CD4-positive, alpha-beta memory T cell (primary cell): ENCODE measurements around the gene NFE2L2. TPM values are rescaled to one million over a fixed set of nuclear protein-coding genes. Genes with fewer than 3 reads are reported as not detected.

Experiments
- CTCF ChIA-PET: fragments of 350-600 bp; sonication (Branson Sonifier 250); formaldehyde crosslinking; loops from one replicate; lab custom pipeline; 2021; ENCODE audit warnings: inconsistent platforms; ENCODE audit not compliant: partially characterized antibody; lab: Charles Lee
- POLR2A ChIA-PET: fragments of 350-600 bp; sonication (Branson Sonifier 250); formaldehyde crosslinking; loops from one replicate; lab custom pipeline; 2021; ENCODE audit not compliant: partially characterized antibody; lab: Charles Lee
- DNase-seq, 5 donors: peaks; one replicate each; pipeline versions ENCODE4 v3.0.0 to v3.0.0-alpha.2; 2020 to 2022; ENCODE audit warnings: mixed read lengths in 1 of 5
- H3K27ac ChIP-seq: one replicate; pipeline ENCODE4 v1.7.0; 2013; ENCODE audit warnings: low read depth, low read length
- H3K27me3 ChIP-seq: 2 replicates; pipeline ENCODE4 v1.7.0; 2013; ENCODE audit warnings: mild to moderate bottlenecking, low read length, moderate library complexity; ENCODE audit not compliant: insufficient read depth
- H3K36me3 ChIP-seq: 2 replicates; pipeline ENCODE4 v1.7.0; 2013; ENCODE audit warnings: mild to moderate bottlenecking, low read length, moderate library complexity; ENCODE audit not compliant: insufficient read depth
- H3K4me1 ChIP-seq: 2 replicates; pipeline ENCODE4 v1.7.0; 2013; ENCODE audit warnings: mild to moderate bottlenecking, low read length, moderate library complexity; ENCODE audit not compliant: insufficient read depth
- H3K4me3 ChIP-seq, 2 donors: one replicate each; pipeline ENCODE4 v1.7.0; 2013; ENCODE audit warnings: low read length in 2 of 2, mild to moderate bottlenecking in 1 of 2
- H3K9me3 ChIP-seq, 2 donors: one replicate each; pipeline ENCODE4 v1.7.0; 2013; ENCODE audit warnings: low read length in 2 of 2, control low read depth in 1 of 2; ENCODE audit not compliant: control insufficient read depth in 1 of 2
- H3K27ac Mint-ChIP-seq, 7 donors: one replicate each; pipeline ENCODE4 v1.8.0; 2020 to 2021; ENCODE audit warnings: mixed read lengths in 7 of 7, mild to moderate bottlenecking in 6 of 7, inconsistent platforms in 3 of 7, moderate library complexity in 3 of 7
- H3K27me3 Mint-ChIP-seq, 2 donors: one replicate each; pipeline ENCODE4 v1.8.0; 2020 to 2021; ENCODE audit warnings: mixed read lengths in 2 of 2
- H3K36me3 Mint-ChIP-seq, 2 donors: one replicate each; pipeline ENCODE4 v1.8.0; 2020 to 2021; ENCODE audit warnings: mixed read lengths in 2 of 2, inconsistent platforms in 1 of 2, mild to moderate bottlenecking in 1 of 2
- H3K4me1 Mint-ChIP-seq, 4 donors: one replicate each; pipeline ENCODE4 v1.8.0; 2020 to 2021; ENCODE audit warnings: mixed read lengths in 4 of 4, mild to moderate bottlenecking in 1 of 4
- H3K4me3 Mint-ChIP-seq, 8 donors: one replicate each; pipeline ENCODE4 v1.8.0; 2020 to 2021; ENCODE audit warnings: mixed read lengths in 8 of 8, mild to moderate bottlenecking in 7 of 8, moderate library complexity in 6 of 8, inconsistent platforms in 3 of 8
- H3K9me3 Mint-ChIP-seq, 8 donors: one replicate each; pipeline ENCODE4 v1.8.0; 2020 to 2021; ENCODE audit warnings: mixed read lengths in 8 of 8, mild to moderate bottlenecking in 5 of 8, inconsistent platforms in 3 of 8, moderate library complexity in 1 of 8
- intact Hi-C: fragments of 100-400 bp; cut with micrococcal nuclease; formaldehyde crosslinking; loops from one replicate; pipeline ENCODE4 v1.15.1; 2023
- polyA plus RNA-seq, 2 donors: library from polyadenylated mRNA; unstranded; fragments of 300-500 nt; fragmentation: Illumina TruSeq; gene quantifications; one replicate each; pipeline ENCODE4 v1.2.3, GENCODE V29; 2021
- total RNA-seq, 2 experiments: library from RNA; stranded (reverse); gene quantifications; one replicate each; pipeline ENCODE4 v1.2.3, GENCODE V29; 2021

Gene NFE2L2
- total and polyA plus RNA-seq, 4 experiments from 2014 or later = 39.6 to 86.9 (median 75.2) TPM

GRCh38 chr2:177254433-177255226 is 9.9 kb downstream of the NFE2L2 start:
- H3K36me3 Mint-ChIP-seq = peaks cover 15 to 61% of the 10 kb centered on the region in 2 donors
- intact Hi-C loops = no loop called here

GRCh38 chr2:177253704-177254103 is 10.8 kb downstream of the NFE2L2 start:
- DNase-seq = no peak
- intact Hi-C loops = loop anchor here (1.0 kb wide), 1 partner anchor 9 kb away; no protein-coding TSS in a partner anchor
- H3K36me3 Mint-ChIP-seq = peaks cover 17 to 59% of the 10 kb centered on the region in 2 donors
- peak overlapping the region in 5 of 7 donors; percentile 11 to 95 (median 47) for H3K27ac Mint-ChIP-seq
- no peak overlapping the region for H3K27ac ChIP-seq
- H3K36me3 ChIP-seq = no peaks in the 10 kb centered on the region
- H3K27me3 ChIP-seq = no peaks in the 10 kb centered on the region
- peaks cover 91% of the 10 kb centered on the region for H3K4me1 ChIP-seq
- H3K9me3 Mint-ChIP-seq = peaks cover 0 to 2% (median 0%) of the 10 kb centered on the region in 8 donors
- H3K4me3 ChIP-seq = no peak overlapping the region
- H3K4me3 Mint-ChIP-seq = peak overlapping the region in 3 of 8 donors; percentile 12 to 78 (median 50)
- no peaks in the 10 kb centered on the region for H3K27me3 Mint-ChIP-seq
- POLR2A ChIA-PET = interaction anchor here (1.3 to 4.5 kb wide), 2 partner anchors 11 to 23 kb away, joined by 3 to 51 read pairs; partner anchors contain the start of gene NFE2L2
- CTCF ChIA-PET = interaction anchor here (1.4 to 4.2 kb wide), 3 partner anchors 11 to 43 kb away, joined by 5 to 28 read pairs (median 6); partner anchors contain the start of gene NFE2L2
- no peaks in the 10 kb centered on the region for H3K9me3 ChIP-seq
- peaks cover 74 to 96% (median 85%) of the 10 kb centered on the region in 4 donors for H3K4me1 Mint-ChIP-seq

More at GRCh38 chr2:177254433-177255226, 9.9 kb downstream of the NFE2L2 start:
- Mint-ChIP-seq H3K27me3 (no peaks in the 10 kb centered on the region), H3K9me3 (peaks cover 0 to 2% (median 0%) of the 10 kb centered on the region in 8 donors), H3K4me3 (peak overlapping the region in 4 of 8 donors; percentile 40 to 78 (median 54)), H3K27ac (peak overlapping the region; percentile 15 to 95 (median 74)), H3K4me1 (peaks cover 74 to 99% (median 88%) of the 10 kb centered on the region in 4 donors)
- Histone ChIP-seq H3K27me3 (no peaks in the 10 kb centered on the region), H3K9me3 (no peaks in the 10 kb centered on the region), H3K4me3 (no peak overlapping the region), H3K36me3 (no peaks in the 10 kb centered on the region), H3K4me1 (peaks cover 97% of the 10 kb centered on the region), H3K27ac (no peak overlapping the region)
- ChIA-PET CTCF (interaction anchor here (0.6 to 4.2 kb wide), 6 partner anchors 10 to 1016 kb away, joined by 3 to 28 read pairs (median 4); partner anchors contain the start of gene NFE2L2), POLR2A (interaction anchor here (0.6 to 4.5 kb wide), 8 partner anchors 10 to 244 kb away, joined by 3 to 51 read pairs (median 3); partner anchors contain the start of genes HNRNPA3 and NFE2L2)
- DNase-seq = no peak

- DNase-seq = no peak
- no peaks in the 10 kb centered on the region for H3K27me3 Mint-ChIP-seq
- H3K4me3 Mint-ChIP-seq = peak overlapping the region in 7 of 8 donors; percentile 18 to 81 (median 77)
- Histone ChIP-seq H3K9me3 (no peaks in the 10 kb centered on the region), H3K27ac (peak overlapping the region; percentile 46), H3K36me3 (no peaks in the 10 kb centered on the region), H3K4me1 (peaks cover 87% of the 10 kb centered on the region), H3K4me3 (peak overlapping the region in 1 of 2 donors; percentile 7), H3K27me3 (no peaks in the 10 kb centered on the region)
- CTCF ChIA-PET = interaction anchor here (0.7 to 4.2 kb wide), 3 partner anchors 11 to 88 kb away, joined by 3 to 28 read pairs (median 6); partner anchors contain the start of gene NFE2L2
- no peaks in the 10 kb centered on the region for H3K9me3 Mint-ChIP-seq
- intact Hi-C loops = loop anchor here (1.0 kb wide), 1 partner anchor 9 kb away; no protein-coding TSS in a partner anchor
- H3K36me3 Mint-ChIP-seq = peaks cover 12 to 54% of the 10 kb centered on the region in 2 donors
- H3K27ac Mint-ChIP-seq = peak overlapping the region; percentile 83 to 98 (median 95)
- H3K4me1 Mint-ChIP-seq = peaks cover 69 to 94% (median 83%) of the 10 kb centered on the region in 4 donors
- POLR2A ChIA-PET = interaction anchor here (2.0 to 4.5 kb wide), 2 partner anchors 12 to 13 kb away, joined by 7 to 51 read pairs; partner anchors contain the start of gene NFE2L2
Measured at GRCh38 chr2:177252808-177253531, 11.6 kb downstream of the NFE2L2 start.

GRCh38 chr2:177251165-177251542 is 13.4 kb downstream of the NFE2L2 start:
- Mint-ChIP-seq H3K36me3 (peaks cover 12 to 50% of the 10 kb centered on the region in 2 donors), H3K9me3 (no peaks in the 10 kb centered on the region), H3K4me3 (peak overlapping the region in 6 of 8 donors; percentile 29 to 78 (median 54)), H3K4me1 (peaks cover 68 to 93% (median 77%) of the 10 kb centered on the region in 4 donors), H3K27me3 (no peaks in the 10 kb centered on the region), H3K27ac (peak overlapping the region; percentile 86 to 98 (median 93))
- peak overlapping the region; percentile 7 for H3K27ac ChIP-seq
- peaks cover 85% of the 10 kb centered on the region for H3K4me1 ChIP-seq
- H3K36me3 ChIP-seq = no peaks in the 10 kb centered on the region
- ChIA-PET CTCF (interaction anchor here (0.8 kb wide), 1 partner anchor 75 kb away, joined by 3 read pairs; no protein-coding TSS in a partner anchor), POLR2A (interaction anchor here (0.9 to 2.0 kb wide), 3 partner anchors 9 to 13 kb away, joined by 4 to 12 read pairs (median 7); partner anchors contain the start of gene NFE2L2)
- intact Hi-C loops = no loop called here
- DNase-seq = no peak
- H3K4me3 ChIP-seq = no peak overlapping the region
- H3K9me3 ChIP-seq = no peaks in the 10 kb centered on the region
- H3K27me3 ChIP-seq = no peaks in the 10 kb centered on the region

- POLR2A ChIA-PET = interaction anchor here (0.9 to 1.6 kb wide), 2 partner anchors 9 to 13 kb away, joined by 4 to 12 read pairs; partner anchors contain the start of gene NFE2L2
- CTCF ChIA-PET = interaction anchor here (0.8 kb wide), 1 partner anchor 76 kb away, joined by 3 read pairs; no protein-coding TSS in a partner anchor
- Mint-ChIP-seq H3K4me3 (peak overlapping the region in 1 of 8 donors; percentile 52), H3K27ac (peak overlapping the region; percentile 56 to 95 (median 89)), H3K36me3 (peaks cover 12 to 49% of the 10 kb centered on the region in 2 donors), H3K9me3 (no peaks in the 10 kb centered on the region), H3K27me3 (no peaks in the 10 kb centered on the region), H3K4me1 (peaks cover 68 to 93% (median 78%) of the 10 kb centered on the region in 4 donors)
- Histone ChIP-seq H3K4me3 (no peak overlapping the region), H3K4me1 (peaks cover 84% of the 10 kb centered on the region), H3K36me3 (no peaks in the 10 kb centered on the region), H3K27me3 (no peaks in the 10 kb centered on the region), H3K27ac (no peak overlapping the region), H3K9me3 (no peaks in the 10 kb centered on the region)
- intact Hi-C loops = loop anchor here (1.0 kb wide), 1 partner anchor 10 kb away; no protein-coding TSS in a partner anchor
- no peak for DNase-seq
Measured at GRCh38 chr2:177250461-177250860, 14.1 kb downstream of the NFE2L2 start.

GRCh38 chr2:177249038-177249437 is 15.5 kb downstream of the NFE2L2 start:
- peaks cover 15 to 44% of the 10 kb centered on the region in 2 donors for H3K36me3 Mint-ChIP-seq
- H3K27ac ChIP-seq = no peak overlapping the region
- no peaks in the 10 kb centered on the region for H3K9me3 ChIP-seq
- peaks cover 82% of the 10 kb centered on the region for H3K4me1 ChIP-seq
- CTCF ChIA-PET = interaction anchor here (1.8 to 2.6 kb wide), 2 partner anchors 15 to 84 kb away, joined by 5 to 10 read pairs; partner anchors contain the start of gene NFE2L2
- H3K4me1 Mint-ChIP-seq = peaks cover 65 to 93% (median 77%) of the 10 kb centered on the region in 4 donors
- no peak overlapping the region for H3K4me3 Mint-ChIP-seq
- peak overlapping the region in 5 of 7 donors; percentile 46 to 72 (median 51) for H3K27ac Mint-ChIP-seq
- H3K27me3 Mint-ChIP-seq = no peaks in the 10 kb centered on the region
- intact Hi-C loops = no loop called here
- POLR2A ChIA-PET = interaction anchor here (1.3 to 2.5 kb wide), 3 partner anchors 10 to 60 kb away, joined by 3 to 21 read pairs (median 5); partner anchors contain the start of gene NFE2L2
- H3K36me3 ChIP-seq = no peaks in the 10 kb centered on the region
- DNase-seq = no peak
- H3K9me3 Mint-ChIP-seq = no peaks in the 10 kb centered on the region
- H3K4me3 ChIP-seq = no peak overlapping the region
- H3K27me3 ChIP-seq = no peaks in the 10 kb centered on the region
